ENCODE data around the gene MLLT10.

The MLLT10 gene

DNA sequence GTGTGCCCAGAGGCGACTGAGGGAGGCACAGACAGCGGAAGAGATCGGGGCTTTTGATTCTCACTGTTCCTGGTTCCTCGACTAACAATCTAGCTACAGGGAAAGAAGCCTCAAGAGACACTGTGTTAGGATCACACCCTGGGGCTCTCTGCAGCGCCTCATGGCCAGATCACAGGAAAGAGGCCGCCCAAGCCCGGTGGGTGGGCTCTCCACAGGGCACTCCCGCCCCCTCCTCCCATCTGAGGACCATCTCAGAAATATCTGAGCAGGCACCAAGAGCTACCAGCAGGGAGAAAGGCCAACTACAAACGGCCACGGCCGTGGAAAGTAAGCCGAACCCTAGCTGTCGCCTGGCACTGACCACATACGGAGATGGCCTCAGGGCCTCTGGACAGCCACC lies 224.2 kb downstream of the MLLT10 start:
- TF ChIP-seq, protein P1, sequence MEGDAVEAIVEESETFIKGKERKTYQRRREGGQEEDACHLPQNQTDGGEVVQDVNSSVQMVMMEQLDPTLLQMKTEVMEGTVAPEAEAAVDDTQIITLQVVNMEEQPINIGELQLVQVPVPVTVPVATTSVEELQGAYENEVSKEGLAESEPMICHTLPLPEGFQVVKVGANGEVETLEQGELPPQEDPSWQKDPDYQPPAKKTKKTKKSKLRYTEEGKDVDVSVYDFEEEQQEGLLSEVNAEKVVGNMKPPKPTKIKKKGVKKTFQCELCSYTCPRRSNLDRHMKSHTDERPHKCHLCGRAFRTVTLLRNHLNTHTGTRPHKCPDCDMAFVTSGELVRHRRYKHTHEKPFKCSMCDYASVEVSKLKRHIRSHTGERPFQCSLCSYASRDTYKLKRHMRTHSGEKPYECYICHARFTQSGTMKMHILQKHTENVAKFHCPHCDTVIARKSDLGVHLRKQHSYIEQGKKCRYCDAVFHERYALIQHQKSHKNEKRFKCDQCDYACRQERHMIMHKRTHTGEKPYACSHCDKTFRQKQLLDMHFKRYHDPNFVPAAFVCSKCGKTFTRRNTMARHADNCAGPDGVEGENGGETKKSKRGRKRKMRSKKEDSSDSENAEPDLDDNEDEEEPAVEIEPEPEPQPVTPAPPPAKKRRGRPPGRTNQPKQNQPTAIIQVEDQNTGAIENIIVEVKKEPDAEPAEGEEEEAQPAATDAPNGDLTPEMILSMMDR (conservative IDR thresholded peaks at IDR 0.05; ENCODE audit: low read depth, low read length) = no peak
- H3K4me3 ChIP-seq (ENCODE audit: low read depth, low read length) = no peak overlapping the region
- no peak for DNase-seq (ENCODE audit: low read depth)

DNA sequence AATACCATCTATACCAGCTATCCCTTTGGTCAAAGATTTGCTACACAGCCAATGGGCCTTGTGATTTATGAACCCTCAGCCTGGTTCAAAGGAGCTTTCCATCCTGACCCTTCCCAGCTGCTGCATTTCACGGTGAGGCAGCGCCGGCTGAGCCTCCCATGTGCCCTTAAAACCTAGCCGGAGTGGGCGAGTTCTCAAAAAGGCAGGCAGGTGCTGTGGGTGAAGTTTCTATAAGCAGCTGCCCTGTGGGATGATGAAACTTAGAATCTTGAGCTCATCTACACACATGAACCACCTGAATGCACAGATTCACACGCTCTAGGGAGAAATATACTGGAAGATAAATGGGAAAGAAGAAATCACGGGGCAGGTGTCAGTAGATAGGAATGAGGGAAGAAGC lies 224.7 kb downstream of the MLLT10 start:
- no peak for DNase-seq (ENCODE audit: low read depth)
- TF ChIP-seq, protein P1 (conservative IDR thresholded peaks at IDR 0.05; ENCODE audit: low read depth, low read length) = no peak
- H3K4me3 ChIP-seq (ENCODE audit: low read depth, low read length) = no peak overlapping the region

DNA sequence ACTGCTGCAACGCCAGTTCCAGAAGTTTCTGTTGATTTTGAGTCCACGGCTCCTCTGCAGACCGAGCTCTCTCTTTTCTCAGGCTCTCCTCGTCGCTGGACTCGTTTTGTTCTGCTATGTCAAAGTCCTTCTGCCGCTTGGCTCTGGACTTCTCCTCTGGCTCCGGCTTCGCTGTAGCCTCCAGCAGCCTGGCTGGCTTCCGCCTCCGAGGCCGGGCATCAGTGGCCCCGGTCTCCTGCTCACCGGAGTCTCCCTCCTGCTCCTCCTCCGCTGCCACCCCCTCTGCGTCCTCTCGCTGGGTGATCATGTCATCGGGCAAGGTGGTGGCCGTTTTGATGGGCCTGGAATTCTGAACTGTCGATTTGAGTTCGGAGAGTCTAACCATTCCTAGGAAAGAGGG lies 225.2 kb downstream of the MLLT10 start:
- no peak overlapping the region for H3K4me3 ChIP-seq (ENCODE audit: low read depth, low read length)
- no peak for DNase-seq (ENCODE audit: low read depth)
- TF ChIP-seq, protein P1 (conservative IDR thresholded peaks at IDR 0.05; ENCODE audit: low read depth, low read length) = no peak

DNA sequence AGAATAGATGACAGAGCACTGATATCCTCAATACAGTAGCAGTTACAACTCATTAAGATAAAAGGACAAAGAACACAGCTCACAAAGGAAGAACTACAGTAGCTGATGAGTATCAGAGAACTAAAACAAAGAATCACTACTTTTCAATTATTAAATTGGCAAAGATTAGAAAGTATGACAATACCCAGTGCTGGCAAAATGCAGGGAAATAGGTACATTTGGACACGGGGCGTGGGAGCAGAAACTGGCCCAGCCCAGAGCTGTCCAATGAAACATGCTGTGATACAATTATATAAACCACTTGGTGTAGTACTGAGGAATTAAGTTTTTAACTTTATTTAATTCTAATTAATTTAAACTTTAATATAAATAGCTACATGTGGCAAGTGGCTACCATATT lies 226.3 kb downstream of the MLLT10 start:
- no peak for DNase-seq (ENCODE audit: low read depth)
- H3K4me3 ChIP-seq (ENCODE audit: low read depth, low read length) = no peak overlapping the region
- TF ChIP-seq, protein P1 (conservative IDR thresholded peaks at IDR 0.05; ENCODE audit: low read depth, low read length) = no peak

DNA sequence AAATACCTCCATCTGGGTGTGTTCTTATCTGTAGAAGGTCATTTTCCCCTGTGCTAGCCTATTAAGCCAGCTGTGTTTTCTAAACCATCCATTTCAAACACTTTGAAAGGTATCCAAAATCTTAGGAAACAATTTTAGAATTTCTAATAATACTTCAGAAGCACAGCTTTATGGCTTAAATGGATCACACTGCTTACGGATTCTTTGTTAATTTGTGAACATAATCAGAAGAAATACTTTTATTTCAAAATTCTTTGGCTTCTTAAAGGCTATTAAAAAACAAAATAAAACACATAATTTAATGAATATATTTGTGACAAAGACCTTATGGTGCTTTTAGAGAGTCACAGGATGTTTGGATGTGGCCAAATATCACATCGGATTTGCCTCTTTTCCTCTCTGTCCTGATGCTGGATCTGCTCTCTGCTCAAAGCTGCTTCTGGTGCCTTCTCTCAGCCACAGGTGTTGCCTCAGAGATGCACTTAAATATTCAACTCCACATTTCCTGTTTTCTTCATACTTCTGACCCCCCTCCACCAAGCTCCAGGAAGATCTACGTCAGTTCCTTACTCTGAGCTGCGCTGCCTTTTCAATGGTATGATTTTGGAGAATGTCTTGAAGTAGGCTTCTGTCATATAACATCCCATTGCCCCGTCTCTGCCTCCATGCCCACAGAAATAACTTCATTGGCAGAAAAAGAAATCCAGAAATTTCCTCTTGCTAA lies 230.6 kb downstream of the MLLT10 start:
- H3K4me3 ChIP-seq (ENCODE audit: low read depth, low read length) = no peak overlapping the region
- no peak for DNase-seq (ENCODE audit: low read depth)
- TF ChIP-seq, protein P1 (conservative IDR thresholded peaks at IDR 0.05; ENCODE audit: low read depth, low read length) = no peak

DNA sequence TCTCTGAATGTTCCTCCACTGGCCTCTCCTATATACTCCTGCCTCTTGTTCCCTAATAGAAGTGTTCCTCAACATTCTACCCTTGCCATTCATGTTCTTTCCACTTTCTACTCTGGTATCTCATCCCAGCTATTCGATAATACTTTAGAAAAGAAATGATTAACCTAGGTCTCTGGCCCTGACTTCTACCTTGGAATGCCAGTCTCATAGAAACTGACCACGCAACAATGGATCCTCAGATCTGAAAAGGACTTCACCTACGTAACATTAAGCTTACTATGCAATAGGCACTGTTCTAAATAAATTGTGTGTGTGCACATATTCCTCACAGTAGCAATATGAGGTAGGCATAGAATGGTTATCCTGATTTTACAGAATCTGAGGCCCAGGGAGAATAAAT lies 235.0 kb downstream of the MLLT10 start:
- no peak overlapping the region for H3K4me3 ChIP-seq (ENCODE audit: low read depth, low read length)
- DNase-seq (ENCODE audit: low read depth) = no peak
- TF ChIP-seq, protein P1 (conservative IDR thresholded peaks at IDR 0.05; ENCODE audit: low read depth, low read length) = no peak

DNA sequence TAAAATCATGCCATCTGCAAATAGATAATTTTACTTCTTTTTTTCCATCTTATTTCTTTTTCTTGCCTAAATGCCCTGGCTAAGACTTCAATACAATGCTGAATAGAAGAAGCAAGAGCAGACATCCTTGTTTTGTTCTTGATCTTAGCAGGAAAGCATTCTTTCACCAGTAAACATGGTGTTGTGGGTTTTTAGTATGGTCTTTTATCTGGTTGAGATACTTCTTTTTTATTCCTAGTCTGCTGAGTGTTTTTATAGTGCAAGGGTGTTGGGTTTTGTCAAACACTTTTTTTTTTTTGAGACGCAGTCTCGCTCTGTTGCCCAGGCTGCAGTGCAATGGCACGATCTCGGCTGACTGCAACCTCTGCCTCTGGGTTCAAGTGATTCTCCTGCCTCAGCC lies 237.2 kb downstream of the MLLT10 start:
- DNase-seq (ENCODE audit: low read depth) = no peak
- TF ChIP-seq, protein P1 (conservative IDR thresholded peaks at IDR 0.05; ENCODE audit: low read depth, low read length) = no peak
- H3K4me3 ChIP-seq (ENCODE audit: low read depth, low read length) = no peak overlapping the region

Measured in choroid plexus epithelial cell (primary cell).